IMR-90 (cell line): ENCODE measurements around the gene FAM124A. TPM values are rescaled to one million over a fixed set of nuclear protein-coding genes. Genes with fewer than 3 reads are reported as not detected.

Experiments used
- ATAC-seq: fragments of 200-7000 bp; cut with Tn5 transposase; 2 replicates; pipeline ENCODE4 v1.9.1; 2020; ENCODE audit warnings: low read depth, mild to moderate bottlenecking, moderate library complexity
- BruUV-seq: library from RNA; stranded (reverse); fragments of 400-500 nt; replicated peaks from 2 replicates; lab custom pipeline; 2021; lab: Mats Ljungman, UMichigan
- CTCF ChIA-PET: fragments of 300-600 bp; formaldehyde crosslinking; extraction: SDS; loops from one replicate; lab custom pipeline; 2021; ENCODE audit warnings: antibody characterized with exemption; lab: Yijun Ruan, JAX
- POLR2A ChIA-PET: fragments of 300-600 bp; sonication (Branson Sonifier 250); formaldehyde crosslinking; loops from one replicate; lab custom pipeline; 2022; ENCODE audit warnings: antibody characterized with exemption; ENCODE audit not compliant: unreplicated experiment; lab: Charles Lee
- DNase-seq: peaks from one replicate; pipeline ENCODE4 v3.0.0; 2013
- H2AFZ ChIP-seq: replicated peaks from 2 replicates; pipeline ENCODE3; 2013; ENCODE audit warnings: low read length, mild to moderate bottlenecking; ENCODE audit not compliant: poor library complexity
- H2AK5ac ChIP-seq: 2 replicates; pipeline ENCODE4 v1.6.1; 2013; ENCODE audit warnings: low read depth, low read length, inconsistent platforms
- H2AK9ac ChIP-seq: replicated peaks from 2 replicates; pipeline ENCODE3; 2013; ENCODE audit warnings: mild to moderate bottlenecking, low read depth, low read length, moderate library complexity; ENCODE audit not compliant: poor library complexity
- H2BK120ac ChIP-seq: 2 replicates; pipeline ENCODE4 v1.6.1; 2013; ENCODE audit warnings: low read depth, low read length, inconsistent platforms
- H2BK15ac ChIP-seq: 3 replicates; pipeline ENCODE4 v1.6.1; 2013; ENCODE audit warnings: low read depth, low read length, inconsistent platforms
- H2BK20ac ChIP-seq: 2 replicates; pipeline ENCODE4 v1.6.1; 2013; ENCODE audit warnings: low read depth, mild to moderate bottlenecking, inconsistent platforms, low read length, moderate library complexity
- H2BK5ac ChIP-seq: 2 replicates; pipeline ENCODE4 v1.6.1; 2013; ENCODE audit warnings: mild to moderate bottlenecking, low read depth, low read length, inconsistent platforms; ENCODE audit not compliant: poor library complexity, severe bottlenecking
- H3K14ac ChIP-seq: replicated peaks from 2 replicates; pipeline ENCODE4 v1.6.1; 2013; ENCODE audit warnings: low read depth, low read length, inconsistent platforms
- H3K18ac ChIP-seq: 2 replicates; pipeline ENCODE4 v1.6.1; 2013; ENCODE audit warnings: low read depth, low read length, control low read depth
- H3K23ac ChIP-seq: 2 replicates; pipeline ENCODE4 v1.6.1; 2013; ENCODE audit warnings: low read depth, low read length, inconsistent platforms
- H3K27ac ChIP-seq: 2 replicates; pipeline ENCODE4 v1.5.1; 2013; ENCODE audit warnings: mild to moderate bottlenecking, control low read depth, low read length; ENCODE audit not compliant: insufficient read depth
- H3K27me3 ChIP-seq: 2 replicates; pipeline ENCODE4 v1.6.1; 2013; ENCODE audit warnings: low read length; ENCODE audit not compliant: control insufficient read depth, insufficient read depth
- H3K36me3 ChIP-seq: 2 replicates; pipeline ENCODE4 v1.6.1; 2013; ENCODE audit warnings: low read length, mixed read lengths; ENCODE audit not compliant: control insufficient read depth, insufficient read depth
- H3K4ac ChIP-seq: 2 replicates; pipeline ENCODE4 v1.6.1; 2013; ENCODE audit warnings: low read depth, low read length, inconsistent platforms
- H3K4me1 ChIP-seq: 2 replicates; pipeline ENCODE4 v1.6.1; 2013; ENCODE audit warnings: low read length, mixed read lengths; ENCODE audit not compliant: control insufficient read depth, insufficient read depth
- H3K4me2 ChIP-seq: 2 replicates; pipeline ENCODE4 v1.6.1; 2013; ENCODE audit warnings: low read depth, mild to moderate bottlenecking, control low read depth, low read length, moderate library complexity
- H3K4me3 ChIP-seq: 2 replicates; pipeline ENCODE4 v1.5.1; 2013; ENCODE audit warnings: low read depth, mild to moderate bottlenecking, control low read depth, low read length, moderate library complexity; ENCODE audit not compliant: insufficient read depth
- H3K56ac ChIP-seq: 2 replicates; pipeline ENCODE4 v1.6.1; 2013; ENCODE audit warnings: low read length, inconsistent platforms; ENCODE audit not compliant: insufficient read depth; ENCODE audit errors: extremely low read depth
- H3K79me1 ChIP-seq, 2 experiments: 2 replicates each; pipeline ENCODE4 v1.6.1; 2013; ENCODE audit warnings: low read length in 2 of 2, inconsistent platforms in 1 of 2, low read depth in 1 of 2
- H3K9ac ChIP-seq: 2 replicates; pipeline ENCODE4 v1.6.1; 2013; ENCODE audit warnings: low read depth, low read length, control low read depth
- H3K9me1 ChIP-seq: 2 replicates; pipeline ENCODE4 v1.6.1; 2013; ENCODE audit warnings: low read length, inconsistent platforms; ENCODE audit not compliant: insufficient read depth
- H3K9me3 ChIP-seq: 2 replicates; pipeline ENCODE4 v1.6.1; 2013; ENCODE audit warnings: low read length; ENCODE audit not compliant: control insufficient read depth, insufficient read depth
- H4K20me1 ChIP-seq: 2 replicates; pipeline ENCODE4 v1.6.1; 2013; ENCODE audit warnings: low read length, inconsistent platforms; ENCODE audit not compliant: insufficient read depth
- H4K5ac ChIP-seq: 2 replicates; pipeline ENCODE4 v1.6.1; 2013; ENCODE audit warnings: mild to moderate bottlenecking, low read depth, low read length, control low read depth
- H4K8ac ChIP-seq, 2 experiments: 2 replicates each; pipeline ENCODE4 v1.6.1; 2013; ENCODE audit warnings: low read depth in 2 of 2, low read length in 2 of 2, control low read depth in 1 of 2, inconsistent platforms in 1 of 2
- H4K91ac ChIP-seq: 2 replicates; pipeline ENCODE4 v1.6.1; 2013; ENCODE audit warnings: low read depth, low read length, inconsistent platforms; ENCODE audit not compliant: insufficient read depth
- BHLHE40 ChIP-seq: fragments of 150-350 bp; IDR thresholded peaks from 2 replicates; pipeline ENCODE4 v1.6.1; 2016; ENCODE audit warnings: mild to moderate bottlenecking, low read depth, low read length
- CEBPB ChIP-seq: IDR thresholded peaks from 2 replicates; pipeline ENCODE4 v1.6.1; 2012; ENCODE audit warnings: low read depth, low read length, improper control_type of control experiment
- CHD1 ChIP-seq: IDR thresholded peaks from 2 replicates; pipeline ENCODE4 v1.6.1; 2012; ENCODE audit warnings: low read depth, low read length, improper control_type of control experiment
- ELK1 ChIP-seq: fragments of 150-350 bp; IDR thresholded peaks from 2 replicates; pipeline ENCODE4 v1.6.1; 2016; ENCODE audit warnings: low read depth, mild to moderate bottlenecking, low read length, moderate library complexity, borderline replicate concordance
- FOS ChIP-seq: fragments of 150-350 bp; IDR thresholded peaks from 2 replicates; pipeline ENCODE4 v1.6.1; 2016; ENCODE audit warnings: low read depth, low read length
- MAFK ChIP-seq: IDR thresholded peaks from 2 replicates; pipeline ENCODE4 v1.6.1; 2012; ENCODE audit warnings: low read depth, low read length, improper control_type of control experiment
- MAZ ChIP-seq: IDR thresholded peaks from 2 replicates; pipeline ENCODE4 v1.6.1; 2012; ENCODE audit warnings: low read depth, mild to moderate bottlenecking, low read length, improper control_type of control experiment, moderate library complexity, borderline replicate concordance
- MXI1 ChIP-seq: IDR thresholded peaks from 2 replicates; pipeline ENCODE4 v1.6.1; 2012; ENCODE audit warnings: low read depth, mild to moderate bottlenecking, low read length, moderate library complexity, borderline replicate concordance
- NFE2L2 ChIP-seq: fragments of 150-350 bp; IDR thresholded peaks from 2 replicates; pipeline ENCODE4 v1.6.1; 2016; ENCODE audit warnings: low read depth, mild to moderate bottlenecking, low read length
- POLR2A ChIP-seq: IDR thresholded peaks from 2 replicates; pipeline ENCODE4 v1.6.1; 2012; ENCODE audit warnings: mild to moderate bottlenecking, low read depth, low read length
- RAD21 ChIP-seq: IDR thresholded peaks from 2 replicates; pipeline ENCODE4 v1.6.1; 2012; ENCODE audit warnings: low read length, improper control_type of control experiment
- RCOR1 ChIP-seq: IDR thresholded peaks from 2 replicates; pipeline ENCODE4 v1.6.1; 2012; ENCODE audit warnings: mild to moderate bottlenecking, low read length, improper control_type of control experiment; ENCODE audit not compliant: insufficient replicate concordance
- RFX5 ChIP-seq: IDR thresholded peaks from 2 replicates; pipeline ENCODE4 v1.8.0; 2012; ENCODE audit warnings: low read depth, mild to moderate bottlenecking, low read length, moderate library complexity
- SMC3 ChIP-seq: fragments of 150-350 bp; IDR thresholded peaks from 2 replicates; pipeline ENCODE4 v1.6.1; 2016; ENCODE audit warnings: low read depth, mild to moderate bottlenecking, antibody characterized with exemption, low read length, moderate library complexity
- WGBS, 2 experiments: methylation state at CpG; one replicate each; pipeline versions ENCODE4 v1.1.5 to v1.1.7; 2013; ENCODE audit warnings: missing lambda C conversion rate in 2 of 2; ENCODE audit not compliant: insufficient read length in 1 of 2; ENCODE audit errors: extremely low coverage in 2 of 2; 5-methylcytosine and 5-hydroxymethylcytosine counted together
- dilution Hi-C: fragments of 300-500 bp; cut with HindIII; formaldehyde crosslinking; loops from one replicate; pipeline ENCODE4 v1.14.3; 2018; ENCODE audit warnings: low sequenced_read_pairs; ENCODE audit not compliant: unreplicated experiment
- in situ Hi-C: fragments of 300-500 bp; cut with MboI; formaldehyde crosslinking; loops from 3 replicates; pipeline ENCODE4 v1.14.3; 2019; ENCODE audit warnings: low sequenced_read_pairs, inconsistent platforms, mixed read lengths
- intact Hi-C: fragments of 100-400 bp; cut with micrococcal nuclease; formaldehyde crosslinking; loops from 2 replicates; pipeline ENCODE4 v1.10.0; 2022
- polyA plus RNA-seq, 3 experiments: library from polyadenylated mRNA; depleted of rRNA; stranded (reverse); fragments of >200 nt; gene quantifications; 2 replicates each; pipeline ENCODE4 v1.2.3, GENCODE V29; 2012; ENCODE audit warnings: low replicate concordance in 1 of 3
- total RNA-seq: library from RNA; depleted of rRNA; stranded (reverse); fragments of >200 nt; gene quantifications from 2 replicates; pipeline ENCODE4 v1.2.3, GENCODE V29; 2012
- TF ChIP-seq, protein P1 (sequence below): fragments of 150-350 bp; IDR thresholded peaks from 2 replicates; pipeline ENCODE4 v1.6.1; 2017; ENCODE audit warnings: mild to moderate bottlenecking, antibody characterized with exemption, low read length, low read depth
- TF ChIP-seq, protein P2 (sequence below): conservative IDR thresholded peaks from 2 replicates; pipeline ENCODE4 v1.5.1; 2012; ENCODE audit warnings: mild to moderate bottlenecking, low read depth, low read length, improper control_type of control experiment

The FAM124A gene
- total and polyA plus RNA-seq, 2 of the 4 experiments (the other 2 are of a cell fraction) = 0.03 TPM; not detected in 1

GRCh38 chr13:51328488-51328887 lies 106.3 kb downstream of the FAM124A start:
- Histone ChIP-seq H3K56ac (no peak overlapping the region), H2BK5ac (no peak overlapping the region), H2BK15ac (no peak overlapping the region), H3K4me1 (no peaks in the 10 kb centered on the region), H2BK120ac (no peak overlapping the region), H3K27ac (no peak overlapping the region), H4K8ac (no peak overlapping the region), H4K91ac (no peak overlapping the region), H2BK20ac (no peak overlapping the region), H3K9me3 (no peaks in the 10 kb centered on the region), H4K5ac (no peak overlapping the region), H3K27me3 (peaks cover 7% of the 10 kb centered on the region), H3K4me2 (no peak overlapping the region), H3K4me3 (no peak overlapping the region), H3K79me1 (no peaks in the 10 kb centered on the region), H3K9me1 (no peaks in the 10 kb centered on the region), H2AK5ac (no peak overlapping the region), H3K23ac (no peak overlapping the region), H3K4ac (no peak overlapping the region), H3K14ac (no peak overlapping the region), H3K36me3 (no peaks in the 10 kb centered on the region), H2AFZ (peak overlapping the region; percentile 5), H3K9ac (no peak overlapping the region), H3K18ac (no peak overlapping the region), H2AK9ac (no peak overlapping the region), H4K20me1 (no peaks in the 10 kb centered on the region)
- ChIA-PET POLR2A (no interaction called here), CTCF (interaction anchor here (1.1 kb wide), 1 partner anchor 203 kb away, joined by 3 read pairs; no protein-coding TSS in a partner anchor)
- ATAC-seq = no peak
- intact Hi-C loops = no loop called here
- DNase-seq = no peak
- in situ Hi-C loops = no loop called here
- dilution Hi-C loops = no loop called here
- 60% methylated on average over 2 of the region's 6 CpGs; no CpG with 5 or more reads in 1 of the 2 experiments for WGBS, 2 experiments
- BruUV-seq = no TSS peak
- TF ChIP-seq RAD21 = no peak
- TF ChIP-seq, protein P1, sequence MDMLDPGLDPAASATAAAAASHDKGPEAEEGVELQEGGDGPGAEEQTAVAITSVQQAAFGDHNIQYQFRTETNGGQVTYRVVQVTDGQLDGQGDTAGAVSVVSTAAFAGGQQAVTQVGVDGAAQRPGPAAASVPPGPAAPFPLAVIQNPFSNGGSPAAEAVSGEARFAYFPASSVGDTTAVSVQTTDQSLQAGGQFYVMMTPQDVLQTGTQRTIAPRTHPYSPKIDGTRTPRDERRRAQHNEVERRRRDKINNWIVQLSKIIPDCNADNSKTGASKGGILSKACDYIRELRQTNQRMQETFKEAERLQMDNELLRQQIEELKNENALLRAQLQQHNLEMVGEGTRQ = no peak
- no peak for TF ChIP-seq CHD1
- TF ChIP-seq MAZ = no peak
- no peak for TF ChIP-seq NFE2L2
- no peak for TF ChIP-seq RFX5
- TF ChIP-seq SMC3 = no peak
- TF ChIP-seq FOS = no peak
- TF ChIP-seq POLR2A = no peak
- no peak for TF ChIP-seq BHLHE40
- no peak for TF ChIP-seq ELK1
- TF ChIP-seq RCOR1 = no peak
- TF ChIP-seq, protein P2, sequence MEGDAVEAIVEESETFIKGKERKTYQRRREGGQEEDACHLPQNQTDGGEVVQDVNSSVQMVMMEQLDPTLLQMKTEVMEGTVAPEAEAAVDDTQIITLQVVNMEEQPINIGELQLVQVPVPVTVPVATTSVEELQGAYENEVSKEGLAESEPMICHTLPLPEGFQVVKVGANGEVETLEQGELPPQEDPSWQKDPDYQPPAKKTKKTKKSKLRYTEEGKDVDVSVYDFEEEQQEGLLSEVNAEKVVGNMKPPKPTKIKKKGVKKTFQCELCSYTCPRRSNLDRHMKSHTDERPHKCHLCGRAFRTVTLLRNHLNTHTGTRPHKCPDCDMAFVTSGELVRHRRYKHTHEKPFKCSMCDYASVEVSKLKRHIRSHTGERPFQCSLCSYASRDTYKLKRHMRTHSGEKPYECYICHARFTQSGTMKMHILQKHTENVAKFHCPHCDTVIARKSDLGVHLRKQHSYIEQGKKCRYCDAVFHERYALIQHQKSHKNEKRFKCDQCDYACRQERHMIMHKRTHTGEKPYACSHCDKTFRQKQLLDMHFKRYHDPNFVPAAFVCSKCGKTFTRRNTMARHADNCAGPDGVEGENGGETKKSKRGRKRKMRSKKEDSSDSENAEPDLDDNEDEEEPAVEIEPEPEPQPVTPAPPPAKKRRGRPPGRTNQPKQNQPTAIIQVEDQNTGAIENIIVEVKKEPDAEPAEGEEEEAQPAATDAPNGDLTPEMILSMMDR = no peak
- TF ChIP-seq CEBPB = no peak
- no peak for TF ChIP-seq MAFK
- no peak for TF ChIP-seq MXI1
